HG02943 (cell line): ENCODE measurements around the gene TTK.

Source experiments
- ATAC-seq: cut with Tn5 transposase; IDR thresholded peaks from one replicate; pipeline ENCODE4 v1.9.1; 2021; ENCODE audit warnings: mild to moderate bottlenecking, low read depth, moderate library complexity; ENCODE audit not compliant: unreplicated experiment

Gene TTK

GRCh38 chr6:80004173-80005072 is at the start of gene TTK:
Gene TTK (plus strand): TSS chr6:80004649. CDS start chr6:80005844, 1,195 bp downstream.
- peak; percentile 100 for ATAC-seq

- no peak for ATAC-seq
Observed at GRCh38 chr6:79954849-79955248, 49.6 kb upstream of the TTK start.

GRCh38 chr6:79964607-79965081 is 39.8 kb upstream of the TTK start:
- ATAC-seq, result no peak

DNA sequence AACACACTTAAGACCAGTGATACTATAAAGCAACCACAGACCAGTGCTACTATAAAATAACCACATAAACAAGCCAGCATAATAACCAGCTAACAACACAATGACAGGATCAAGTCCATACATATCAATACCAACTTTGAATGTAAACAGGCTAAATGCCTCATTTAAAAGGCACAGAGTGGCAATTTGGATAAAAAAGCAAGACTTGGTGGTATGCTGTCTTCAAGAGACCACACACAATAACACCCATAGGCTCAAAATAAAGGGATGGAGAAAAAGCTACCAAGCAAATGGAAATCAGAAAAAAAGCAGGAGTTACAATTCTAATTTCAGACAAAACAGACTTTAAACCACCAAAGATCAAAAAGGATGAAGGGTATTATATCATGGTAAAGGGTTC is 37.3 kb upstream of the TTK start:
- ATAC-seq, result no peak

DNA sequence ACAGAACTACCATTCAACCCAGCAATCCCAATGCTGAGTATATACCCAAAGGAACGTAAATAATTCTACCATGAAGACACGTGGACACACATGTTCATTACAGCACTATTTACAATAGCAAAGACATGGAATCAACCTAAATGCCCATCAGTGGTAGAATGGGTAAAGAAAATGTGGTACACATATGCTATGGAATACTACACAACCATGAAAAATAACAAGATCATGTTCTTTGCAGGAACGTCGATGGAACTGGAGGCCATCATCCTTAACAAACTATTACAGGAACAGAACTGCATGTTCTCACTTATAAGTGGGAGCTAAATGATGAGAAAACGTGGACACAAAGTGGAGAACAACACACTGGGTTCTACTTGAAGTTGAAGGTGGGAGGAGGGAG is 34.7 kb upstream of the TTK start:
- ATAC-seq, result no peak

- no peak for ATAC-seq
Observed at GRCh38 chr6:79971193-79971592, 33.3 kb upstream of the TTK start.

DNA sequence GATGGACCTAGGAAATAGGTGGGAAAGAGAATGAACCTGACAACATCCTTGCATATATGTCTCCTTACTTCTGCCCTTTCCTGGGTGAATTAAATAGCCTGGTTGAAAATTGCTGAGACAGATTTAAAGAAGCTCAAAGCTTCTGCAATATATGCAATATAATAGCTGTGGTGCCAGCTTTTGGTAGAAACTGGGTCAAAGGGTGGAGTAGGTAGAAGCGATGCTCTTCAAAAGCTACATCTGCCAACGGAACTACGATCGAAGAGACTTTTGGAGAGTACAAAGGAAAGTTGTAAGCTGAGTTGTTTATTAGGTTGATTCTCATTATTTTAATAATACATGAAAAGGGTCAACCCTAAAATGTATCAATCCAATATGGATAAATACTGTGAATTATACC is 22.8 kb upstream of the TTK start:
- ATAC-seq, result no peak

DNA sequence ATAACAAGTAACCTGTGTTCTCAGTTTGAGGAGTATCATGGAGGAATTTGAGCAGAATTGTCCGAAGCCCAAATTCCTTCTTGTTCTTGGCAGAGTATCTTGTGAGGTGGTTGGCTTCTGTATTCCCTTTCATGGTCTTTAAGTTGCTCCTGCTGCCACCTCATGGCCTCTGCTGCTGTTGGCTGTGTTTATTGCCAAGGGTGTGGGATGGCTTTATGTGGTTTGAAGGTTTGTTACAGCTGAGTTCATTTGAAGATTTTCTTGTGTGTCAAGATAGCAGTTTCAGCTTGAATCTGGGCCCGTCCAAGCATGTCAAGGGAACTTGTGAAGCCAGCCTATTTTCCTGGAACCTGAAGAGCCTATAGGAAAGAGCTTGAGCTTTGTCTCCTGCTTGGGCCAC is 20.2 kb upstream of the TTK start:
- ATAC-seq, result no peak

- ATAC-seq, result no peak
Observed at GRCh38 chr6:79985128-79985527, 19.3 kb upstream of the TTK start.

DNA sequence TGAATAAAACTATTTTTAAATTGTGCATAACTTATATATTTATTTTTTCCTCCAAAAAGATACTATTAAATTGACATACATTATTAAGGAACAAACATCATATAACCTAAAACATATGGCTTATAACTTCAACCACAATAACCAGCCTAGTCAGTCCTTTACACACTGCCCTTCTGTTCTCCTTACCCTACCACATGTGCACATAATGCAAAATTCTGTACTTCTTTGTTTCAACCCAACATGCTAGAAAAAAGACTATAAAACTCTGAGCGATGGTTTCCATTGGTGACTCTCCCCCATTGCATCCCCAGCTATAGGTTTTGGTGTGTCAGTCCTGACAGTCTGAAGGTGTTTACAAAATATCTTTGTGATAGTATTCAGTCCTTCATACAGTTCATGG is 14.8 kb upstream of the TTK start:
- no peak for ATAC-seq

DNA sequence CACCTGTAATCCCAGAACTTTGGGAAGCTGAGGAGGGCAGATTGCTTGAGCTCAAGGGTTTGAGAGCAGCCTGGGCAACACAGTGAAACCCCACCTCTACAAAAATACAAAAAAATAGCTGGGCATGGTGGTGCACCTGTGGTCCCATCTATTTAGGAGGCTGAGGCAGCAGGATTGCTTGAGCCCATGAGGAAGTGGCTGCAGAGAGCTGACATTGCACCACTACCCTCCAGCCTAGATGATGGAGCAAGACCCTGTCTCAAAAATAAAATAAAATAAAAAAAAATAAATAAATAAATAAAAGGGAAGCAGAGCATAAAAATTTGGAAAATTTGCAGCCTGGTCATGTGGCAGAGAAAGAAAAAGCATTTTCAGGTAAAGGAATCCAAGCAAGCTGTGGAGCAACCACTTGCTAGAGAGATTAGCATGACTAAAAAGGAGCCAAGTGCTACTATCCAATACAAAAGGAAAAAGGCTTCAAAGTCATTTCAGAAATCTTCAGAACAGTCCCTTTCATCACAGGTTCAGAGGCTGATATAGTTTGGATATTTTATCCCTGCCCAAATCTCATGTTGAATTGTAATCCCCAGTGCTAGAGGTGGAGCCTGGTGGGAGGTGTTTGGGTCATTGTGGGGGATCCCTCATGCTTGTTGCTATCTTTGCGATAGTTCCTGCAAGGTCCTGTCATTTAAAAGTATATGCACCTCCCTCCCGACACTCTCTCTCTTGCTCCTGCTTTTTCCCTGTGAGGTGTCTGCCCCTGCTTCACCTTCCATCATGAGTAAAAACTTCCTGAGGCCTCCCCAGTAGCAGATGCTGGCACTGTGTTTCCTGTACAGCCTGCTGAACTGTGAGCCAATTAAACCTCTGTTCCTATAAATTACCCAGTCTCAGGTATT is 11.2 kb upstream of the TTK start:
- ATAC-seq, result no peak

DNA sequence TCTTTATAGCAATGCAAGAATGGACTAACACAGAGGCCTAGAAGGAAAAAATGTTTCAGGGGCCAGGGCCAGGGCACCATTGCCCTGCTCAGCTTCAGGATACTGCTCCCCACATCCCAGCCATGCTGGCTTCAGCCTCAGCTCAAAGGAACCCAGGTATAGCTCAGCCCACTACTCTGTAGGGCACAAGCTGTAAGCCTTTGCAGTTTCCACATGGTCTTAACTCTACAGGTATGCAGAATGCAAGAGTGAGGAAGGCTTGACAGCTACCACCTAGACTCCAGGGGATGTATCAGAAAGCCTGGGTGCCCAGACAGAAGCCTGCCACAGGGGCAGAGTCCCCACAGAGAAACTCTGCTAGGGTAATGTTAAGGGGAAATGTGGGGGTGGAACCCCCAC is 10.5 kb upstream of the TTK start:
- no peak for ATAC-seq

DNA sequence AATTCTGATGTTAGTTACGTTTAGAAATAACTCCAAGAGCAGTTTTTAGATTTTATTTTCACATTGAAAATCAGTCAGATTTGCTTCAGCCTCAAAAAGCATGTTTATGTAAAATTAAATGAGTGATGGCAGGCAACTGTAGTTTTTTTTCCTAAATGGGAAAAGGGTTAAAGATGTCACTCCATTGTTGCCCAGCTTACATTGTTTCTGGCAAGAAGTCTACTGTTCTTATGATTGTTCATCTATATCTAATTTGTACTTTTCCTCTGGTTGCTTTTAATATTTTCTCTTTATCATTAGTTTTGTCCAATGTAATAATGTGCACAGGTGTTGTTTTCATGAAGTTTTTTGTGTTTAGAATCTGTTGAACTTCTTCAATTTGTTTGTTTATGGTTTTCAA is 6.7 kb upstream of the TTK start:
- ATAC-seq, result no peak

- no peak for ATAC-seq
Observed at GRCh38 chr6:80001337-80001736, 3.1 kb upstream of the TTK start.

DNA sequence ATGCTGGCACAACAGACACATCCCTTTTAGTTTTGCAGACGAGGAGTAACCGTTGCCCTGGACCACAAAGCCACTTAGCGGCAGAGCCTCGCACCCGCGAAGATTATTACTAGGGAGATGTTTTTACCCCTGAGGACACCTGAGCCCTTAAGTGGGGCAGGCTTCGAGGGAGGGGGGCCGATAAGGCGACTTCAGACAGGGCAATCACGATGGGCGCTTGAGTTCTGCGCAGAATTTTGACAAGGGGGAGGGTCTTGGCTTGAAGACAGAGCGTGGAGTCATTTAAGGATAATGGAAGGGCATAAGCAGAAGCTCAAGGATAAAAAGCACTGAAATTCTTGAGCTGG is 650 bp upstream of the TTK start:
- peak; percentile 17 for ATAC-seq

DNA sequence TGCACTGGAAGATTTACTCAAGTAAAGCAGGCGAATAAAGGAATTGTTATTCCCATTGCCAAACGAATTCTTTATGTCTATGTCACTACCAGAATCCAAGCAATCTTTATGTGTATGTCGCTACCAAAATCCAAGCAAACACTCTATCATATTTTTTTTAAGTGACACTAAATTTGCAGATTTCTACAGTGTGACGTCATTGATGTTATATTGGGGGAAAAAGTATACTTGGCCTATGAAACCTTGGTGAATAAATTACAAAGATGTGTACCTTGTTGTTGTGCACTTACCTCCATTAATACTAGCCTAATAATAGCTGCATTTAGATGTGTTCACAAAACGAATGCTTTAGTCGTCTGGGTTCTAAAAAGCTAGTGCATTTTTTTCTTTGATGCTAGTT is 957 bp downstream of the TTK start:
- no peak for ATAC-seq

DNA sequence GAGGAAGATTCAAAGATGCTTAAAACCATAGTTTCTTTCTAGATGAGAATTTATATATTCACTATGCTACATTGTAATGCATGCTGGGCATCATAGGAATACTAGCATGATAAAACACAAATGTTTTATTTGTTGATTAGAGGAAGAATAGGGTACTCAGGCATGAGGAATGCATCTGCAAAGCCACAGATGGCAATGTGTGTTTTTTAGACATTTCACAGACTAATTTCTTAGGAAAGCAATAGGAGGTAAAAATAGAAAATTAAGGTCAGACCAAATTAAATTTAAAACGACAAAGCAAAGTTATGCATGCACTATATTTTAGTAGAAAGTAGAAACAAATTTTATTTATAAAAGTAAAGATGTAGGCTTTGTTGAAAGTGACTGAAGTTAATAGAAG is 2.1 kb downstream of the TTK start:
- no peak for ATAC-seq

- ATAC-seq, result no peak
Observed at GRCh38 chr6:80009531-80009930, 5.1 kb downstream of the TTK start.

DNA sequence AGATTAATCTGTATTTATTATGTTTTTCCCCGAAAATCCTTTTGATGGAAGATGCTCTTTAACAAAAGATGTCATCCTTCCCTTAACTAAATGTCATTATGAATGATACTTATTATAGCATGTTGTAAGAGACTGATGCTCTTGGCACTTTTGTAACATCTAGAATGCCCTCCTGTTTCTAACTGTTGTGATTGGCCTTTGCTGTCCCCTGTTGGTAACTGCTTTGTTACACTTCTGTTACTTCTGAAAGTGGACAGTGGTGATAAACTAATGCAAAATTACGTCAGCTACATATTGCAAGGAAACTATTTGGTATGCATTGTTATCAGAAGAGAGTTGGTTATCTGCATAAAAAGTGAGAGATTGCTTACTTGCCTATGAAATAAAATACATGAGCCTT is 5.8 kb downstream of the TTK start:
- no peak for ATAC-seq

DNA sequence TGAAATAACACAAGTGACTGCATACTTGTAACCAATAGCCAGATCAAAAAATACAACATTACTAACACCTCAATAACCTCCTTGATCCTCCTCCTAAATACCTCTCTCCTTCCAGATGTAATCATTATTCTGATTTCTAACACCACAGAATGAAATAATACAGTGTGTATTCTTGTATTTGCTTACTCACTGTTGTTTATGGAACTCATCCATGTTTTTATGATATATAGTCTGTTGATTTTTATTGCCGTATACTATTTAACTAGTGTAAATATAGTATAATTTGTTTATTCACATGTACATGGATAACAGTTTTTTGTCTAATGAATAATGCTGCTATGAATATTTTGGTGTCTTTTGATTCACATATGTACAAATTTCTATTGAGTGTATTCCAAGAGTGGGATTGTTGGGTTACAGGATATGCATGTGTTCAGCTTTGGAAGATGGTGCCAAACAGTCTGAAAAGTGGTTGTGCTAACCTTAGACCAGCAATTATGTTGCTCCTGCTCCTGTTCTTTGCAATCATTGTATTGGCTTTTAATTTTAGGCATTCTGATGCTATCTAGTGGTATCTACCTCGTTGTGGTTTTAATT is 11.5 kb downstream of the TTK start:
- no peak for ATAC-seq
